Measurements from ENCODE around the gene CTXN1.

The CTXN1 gene

GRCh38 chr19:7926021-7926726 is at the start of gene CTXN1 (continued):
- TF ChIP-seq ZNF449 (tag by site-specific recombination; IDR thresholded peaks at IDR 0.05) (no peak), ZNF112 (tag by site-specific recombination; IDR thresholded peaks at IDR 0.05) (no peak), ZNF76 (tag by site-specific recombination; IDR thresholded peaks at IDR 0.05; ENCODE audit: borderline replicate concordance, low read depth) (no peak)

GRCh38 chr19:7975037-7975436 is 49.1 kb upstream of the CTXN1 start:
- POLR2A ChIA-PET = interaction anchor here (0.6 kb wide), 1 partner anchor 44 kb away, joined by 3 read pairs; no protein-coding TSS in a partner anchor
- H3K27ac ChIP-seq (ENCODE audit: extremely low read depth, low read depth, low read length) = no peak overlapping the region
- H3K4me3 ChIP-seq (ENCODE audit: low read depth, low read length) = no peak overlapping the region
- no peaks in the 10 kb centered on the region for H3K4me1 ChIP-seq (ENCODE audit: control insufficient read depth, insufficient read depth, low read length)
- H3K36me3 ChIP-seq (ENCODE audit: control insufficient read depth in 2 of 2, insufficient read depth in 1 of 2, low read length in 2 of 2) = peaks cover 9 to 89% of the 10 kb centered on the region in 2 experiments; a peak in 2 of 3 replicates
- no peak for TF ChIP-seq BCL6B (tag by site-specific recombination; IDR thresholded peaks at IDR 0.05)
- no peak for TF ChIP-seq ZBTB8A (tag by site-specific recombination; IDR thresholded peaks at IDR 0.05)
- no peak for TF ChIP-seq RBAK (tag by site-specific recombination; IDR thresholded peaks at IDR 0.05)
- TF ChIP-seq ZNF366 (tag by site-specific recombination; conservative IDR thresholded peaks at IDR 0.05) = no peak
- no peak for TF ChIP-seq KLF16 (tag by site-specific recombination; IDR thresholded peaks at IDR 0.05)
- no peak for TF ChIP-seq ZNF2 (tag by site-specific recombination; IDR thresholded peaks at IDR 0.05)
- TF ChIP-seq GLIS2 (tag by site-specific recombination; IDR thresholded peaks at IDR 0.05) = no peak
- TF ChIP-seq OVOL3 (tag by site-specific recombination; IDR thresholded peaks at IDR 0.05) = no peak
- no peak for TF ChIP-seq TRIM28 (IDR thresholded peaks at IDR 0.05; ENCODE audit: borderline replicate concordance, low read length)
- no peak for TF ChIP-seq ZNF18 (tag by site-specific recombination; IDR thresholded peaks at IDR 0.05)
- no peak for TF ChIP-seq SALL2 (tag by site-specific recombination; IDR thresholded peaks at IDR 0.05; ENCODE audit: borderline replicate concordance)
- TF ChIP-seq KLF9 (tag by site-specific recombination; IDR thresholded peaks at IDR 0.05; ENCODE audit: low read depth) = no peak
- TF ChIP-seq ZNF626 (tag by site-specific recombination; IDR thresholded peaks at IDR 0.05) = no peak
- no peak for TF ChIP-seq ZBTB48 (tag by site-specific recombination; IDR thresholded peaks at IDR 0.05)
- no peaks in the 10 kb centered on the region for H3K9me3 ChIP-seq (ENCODE audit: control insufficient read depth, insufficient read depth, low read depth, low read length)
- CTCF ChIA-PET = no interaction called here

- H3K36me3 ChIP-seq (ENCODE audit: control insufficient read depth in 2 of 2, insufficient read depth in 1 of 2, low read length in 2 of 2) = peaks cover 18 to 86% of the 10 kb centered on the region in 2 experiments; a peak in 2 of 3 replicates
- no peak for TF ChIP-seq ZNF202 (tag by site-specific recombination; IDR thresholded peaks at IDR 0.05; ENCODE audit: borderline replicate concordance)
- TF ChIP-seq ZNF133 (tag by site-specific recombination; IDR thresholded peaks at IDR 0.05) = no peak
- no peak for TF ChIP-seq ZNF785 (tag by site-specific recombination; IDR thresholded peaks at IDR 0.05)
- no peak for TF ChIP-seq ZNF184 (tag by site-specific recombination; IDR thresholded peaks at IDR 0.05)
- TF ChIP-seq BCL6B (tag by site-specific recombination; IDR thresholded peaks at IDR 0.05) = no peak
- TF ChIP-seq ZNF335 (tag by site-specific recombination; conservative IDR thresholded peaks at IDR 0.05) = no peak
- no peak for TF ChIP-seq ZNF76 (tag by site-specific recombination; IDR thresholded peaks at IDR 0.05; ENCODE audit: borderline replicate concordance, low read depth)
- TF ChIP-seq KLF1 (tag by site-specific recombination; IDR thresholded peaks at IDR 0.05) = no peak
- TF ChIP-seq ZNF692 (tag by site-specific recombination; IDR thresholded peaks at IDR 0.05) = no peak
- TF ChIP-seq ZNF449 (tag by site-specific recombination; IDR thresholded peaks at IDR 0.05) = no peak
These were observed 47.9 kb upstream of the CTXN1 start for GRCh38 chr19:7973883-7974282.

More at GRCh38 chr19:7973883-7974282, 47.9 kb upstream of the CTXN1 start:
- no peaks in the 10 kb centered on the region for H3K4me1 ChIP-seq (ENCODE audit: control insufficient read depth, insufficient read depth, low read length)
- H3K9me3 ChIP-seq (ENCODE audit: control insufficient read depth, insufficient read depth, low read depth, low read length) = no peaks in the 10 kb centered on the region
- no peak overlapping the region for H3K27ac ChIP-seq (ENCODE audit: extremely low read depth, low read depth, low read length)
- no peak overlapping the region for H3K4me3 ChIP-seq (ENCODE audit: low read depth, low read length)
- ChIA-PET POLR2A (interaction anchor here (0.6 to 1.5 kb wide), 2 partner anchors 29 to 207 kb away, joined by 3 read pairs; no protein-coding TSS in a partner anchor), CTCF (interaction anchor here (1.1 kb wide), 1 partner anchor 28 kb away, joined by 4 read pairs; no protein-coding TSS in a partner anchor)
